ENCODE results near the gene KCNA10. TPM values are rescaled to one million over a fixed set of nuclear protein-coding genes. Genes with fewer than 3 reads are reported as not detected.

Gene KCNA10
- total and polyA plus RNA-seq, 10 of the 15 experiments (the other 5 are each of a cell fraction or from before 2014, with no cell fraction given) = not detected

GRCh38 chr1:110477445-110477957, 41.5 kb downstream of the KCNA10 start:
- SMC1A ChIA-PET (ENCODE audit: uncharacterized antibody, unreplicated experiment) = interaction anchor here (1.1 to 1.6 kb wide), 2 partner anchors 19 to 69 kb away, joined by 4 read pairs; no protein-coding TSS in a partner anchor
- Histone ChIP-seq H3K36me3 (ENCODE audit: control insufficient read depth in 2 of 2, insufficient read depth in 2 of 2, low read length in 1 of 2) (no peaks in the 10 kb centered on the region), H3K9me3 (replicated peaks; ENCODE audit: control insufficient read depth, insufficient read depth, low read length) (no peaks in the 10 kb centered on the region), H4K20me1 (ENCODE audit: control insufficient read depth, insufficient read depth) (no peaks in the 10 kb centered on the region), H3K4me1 (ENCODE audit: control insufficient read depth, insufficient read depth, low read length) (no peaks in the 10 kb centered on the region), H3K79me2 (ENCODE audit: control insufficient read depth, insufficient read depth, low read length) (no peaks in the 10 kb centered on the region), H2AFZ (ENCODE audit: control insufficient read depth, low read depth, low read length) (no peak overlapping the region), H3K4me3 (no peak overlapping the region), H3K4me2 (ENCODE audit: control insufficient read depth, insufficient read depth) (no peak overlapping the region), H3K9ac (ENCODE audit: control insufficient read depth, insufficient read depth, low read length) (no peak overlapping the region), H3K27ac (ENCODE audit: control insufficient read depth, insufficient read depth) (no peak overlapping the region), H3K27me3 (replicated peaks in 1 of 2; ENCODE audit: control insufficient read depth in 2 of 2, insufficient read depth in 2 of 2, low read length in 1 of 2) (peaks cover 0 to 1% of the 10 kb centered on the region in 2 experiments; a peak in 2 of 4 replicates)
- TF ChIP-seq BHLHE40 (IDR thresholded peaks at IDR 0.05; ENCODE audit: borderline replicate concordance in 1 of 2, low read depth in 2 of 2, low read length in 1 of 2) (no peak), CTCF (IDR thresholded peaks at IDR 0.05 in 2 of 3, conservative IDR thresholded peaks at IDR 0.05 in 1 of 3; ENCODE audit: control insufficient read depth in 2 of 3, extremely low read depth in 1 of 3, insufficient read depth in 1 of 3, low read depth in 3 of 3, low read length in 3 of 3) (peak; percentile 9 to 34 (median 26); a peak in 4 of 6 replicates), TCF3 (IDR thresholded peaks at IDR 0.05; ENCODE audit: borderline replicate concordance, insufficient read depth, low read depth, low read length) (no peak)
- BruUV-seq (replicated peaks) = no TSS peak
- DNase-seq (ENCODE audit: low read depth, low spot score) (no peak), ATAC-seq (peak; percentile 63; the same call in 2 of the 3 replicates), FAIRE-seq (no peak)
- CTCF ChIA-PET = interaction anchor here (2.0 kb wide), 1 partner anchor 18 kb away, joined by 14 read pairs; no protein-coding TSS in a partner anchor
- in situ Hi-C loops (cut with MboI) (no loop called here), intact Hi-C loops (cut with micrococcal nuclease; ENCODE audit: unreplicated experiment) (no loop called here)
- RAD21 ChIA-PET (ENCODE audit: unreplicated experiment) = interaction anchor here (1.6 kb wide), 1 partner anchor 18 kb away, joined by 8 read pairs; no protein-coding TSS in a partner anchor
- 0% methylated on average over 3 of the region's 3 CpGs for WGBS (ENCODE audit: insufficient coverage, insufficient replicate concordance, low lambda C conversion rate, missing lambda C conversion rate)
- POLR2A ChIA-PET = no interaction called here

GRCh38 chr1:110477041-110477440, 41.9 kb downstream of the KCNA10 start:
- ChIA-PET SMC1A (ENCODE audit: uncharacterized antibody, unreplicated experiment) (interaction anchor here (1.6 kb wide), 1 partner anchor 69 kb away, joined by 4 read pairs; no protein-coding TSS in a partner anchor), POLR2A (no interaction called here), RAD21 (ENCODE audit: unreplicated experiment) (no interaction called here), CTCF (interaction anchor here (2.0 kb wide), 1 partner anchor 19 kb away, joined by 14 read pairs; no protein-coding TSS in a partner anchor)
- ATAC-seq (no peak), DNase-seq (ENCODE audit: low read depth, low spot score) (no peak), FAIRE-seq (no peak)
- 62% methylated on average over 2 of the region's 2 CpGs for WGBS (ENCODE audit: insufficient coverage, insufficient replicate concordance, low lambda C conversion rate, missing lambda C conversion rate)
- no TSS peak for BruUV-seq (replicated peaks)
- Histone ChIP-seq H3K4me3 (no peak overlapping the region), H3K27me3 (replicated peaks in 1 of 2; ENCODE audit: control insufficient read depth in 2 of 2, insufficient read depth in 2 of 2, low read length in 1 of 2) (peaks cover 0 to 1% of the 10 kb centered on the region in 2 experiments; a peak in 2 of 4 replicates), H3K79me2 (ENCODE audit: control insufficient read depth, insufficient read depth, low read length) (no peaks in the 10 kb centered on the region), H3K4me2 (ENCODE audit: control insufficient read depth, insufficient read depth) (no peak overlapping the region), H3K4me1 (ENCODE audit: control insufficient read depth, insufficient read depth, low read length) (no peaks in the 10 kb centered on the region), H4K20me1 (ENCODE audit: control insufficient read depth, insufficient read depth) (no peaks in the 10 kb centered on the region), H2AFZ (ENCODE audit: control insufficient read depth, low read depth, low read length) (no peak overlapping the region), H3K9me3 (replicated peaks; ENCODE audit: control insufficient read depth, insufficient read depth, low read length) (no peaks in the 10 kb centered on the region), H3K27ac (ENCODE audit: control insufficient read depth, insufficient read depth) (no peak overlapping the region), H3K9ac (ENCODE audit: control insufficient read depth, insufficient read depth, low read length) (no peak overlapping the region), H3K36me3 (ENCODE audit: control insufficient read depth in 2 of 2, insufficient read depth in 2 of 2, low read length in 1 of 2) (no peaks in the 10 kb centered on the region)
- no peak for TF ChIP-seq KLF5 (IDR thresholded peaks at IDR 0.05; ENCODE audit: partially characterized antibody)
- TF ChIP-seq TCF12 (IDR thresholded peaks at IDR 0.05; ENCODE audit: low read depth, low read length) = no peak
- intact Hi-C loops (cut with micrococcal nuclease; ENCODE audit: unreplicated experiment) = no loop called here
- in situ Hi-C loops (cut with MboI) = no loop called here
